Hippocampal formation (tissue), 2 donors: ENCODE measurements around the gene SSC4D.
"Not testable (repeated sequence)": the region's sequence is repeated elsewhere in the genome, so short reads cannot be mapped to it uniquely, and the experiment has no call there.

Source experiments
- DNase-seq, 2 donors: peaks; one replicate each; lab custom pipeline; 2025; lab: John Stamatoyannopoulos, UW

SSC4D gene

GRCh38 chr7:76421097-76421496 lies 11.6 kb upstream of the SSC4D start:
- DNase-seq: not testable (repeated sequence)

- DNase-seq: not testable (repeated sequence)
Observed at GRCh38 chr7:76417654-76418310, 8.3 kb upstream of the SSC4D start.

- no peak for DNase-seq
Observed at GRCh38 chr7:76412249-76412648, 2.8 kb upstream of the SSC4D start.

- no peak for DNase-seq
Observed at GRCh38 chr7:76411626-76412025, 2.1 kb upstream of the SSC4D start.

GRCh38 chr7:76408121-76408560 lies 1.4 kb downstream of the SSC4D start:
- DNase-seq: no peak

GRCh38 chr7:76407718-76408117 lies 1.8 kb downstream of the SSC4D start:
- DNase-seq: no peak

- DNase-seq: no peak
Observed at GRCh38 chr7:76405738-76406137, 3.8 kb downstream of the SSC4D start.

- DNase-seq: peak in 1 of 2 donors; percentile 20
Observed at GRCh38 chr7:76403780-76404494, 5.6 kb downstream of the SSC4D start.

- DNase-seq: not testable (repeated sequence)
Observed at GRCh38 chr7:76403097-76403496, 6.4 kb downstream of the SSC4D start.

GRCh38 chr7:76400248-76400647 lies 9.2 kb downstream of the SSC4D start:
- no peak for DNase-seq

GRCh38 chr7:76397409-76398183 lies 11.9 kb downstream of the SSC4D start:
- DNase-seq: peak; percentile 46 to 58

GRCh38 chr7:76396864-76397263 lies 12.6 kb downstream of the SSC4D start:
- DNase-seq: no peak

GRCh38 chr7:76395965-76396726 lies 13.4 kb downstream of the SSC4D start:
- DNase-seq: peak in 1 of 2 donors; percentile 10

- not testable (repeated sequence) for DNase-seq
Observed at GRCh38 chr7:76395605-76395964, 13.9 kb downstream of the SSC4D start.

- DNase-seq: no peak
Observed at GRCh38 chr7:76394957-76395356, 14.5 kb downstream of the SSC4D start.

GRCh38 chr7:76393116-76394031 lies 16.1 kb downstream of the SSC4D start:
- peak; percentile 87 to 92 for DNase-seq

GRCh38 chr7:76392531-76393115 lies 16.9 kb downstream of the SSC4D start:
- DNase-seq: no peak

- DNase-seq: no peak
Observed at GRCh38 chr7:76390092-76390491, 19.4 kb downstream of the SSC4D start.

GRCh38 chr7:76387789-76388188 lies 21.7 kb downstream of the SSC4D start:
- not testable (repeated sequence) for DNase-seq

GRCh38 chr7:76386691-76387260 lies 22.7 kb downstream of the SSC4D start:
- no peak for DNase-seq
